ENCODE results near the gene TRIM68. TPM values are rescaled to one million over a fixed set of nuclear protein-coding genes. Genes with fewer than 3 reads are reported as not detected.
A peak's percentile ranks its signal among the peaks of the same experiment; 100 is the strongest.

The TRIM68 gene, protein sequence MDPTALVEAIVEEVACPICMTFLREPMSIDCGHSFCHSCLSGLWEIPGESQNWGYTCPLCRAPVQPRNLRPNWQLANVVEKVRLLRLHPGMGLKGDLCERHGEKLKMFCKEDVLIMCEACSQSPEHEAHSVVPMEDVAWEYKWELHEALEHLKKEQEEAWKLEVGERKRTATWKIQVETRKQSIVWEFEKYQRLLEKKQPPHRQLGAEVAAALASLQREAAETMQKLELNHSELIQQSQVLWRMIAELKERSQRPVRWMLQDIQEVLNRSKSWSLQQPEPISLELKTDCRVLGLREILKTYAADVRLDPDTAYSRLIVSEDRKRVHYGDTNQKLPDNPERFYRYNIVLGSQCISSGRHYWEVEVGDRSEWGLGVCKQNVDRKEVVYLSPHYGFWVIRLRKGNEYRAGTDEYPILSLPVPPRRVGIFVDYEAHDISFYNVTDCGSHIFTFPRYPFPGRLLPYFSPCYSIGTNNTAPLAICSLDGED
- 6.1 and 7.0 TPM in 2 replicates for total RNA-seq (2012; rRNA removed)

- Histone ChIP-seq H3K9me3 (replicated peaks; ENCODE audit: low read length) (no peaks in the 10 kb centered on the region), H3K36me3 (ENCODE audit: insufficient read depth, low read length) (peaks cover 11% of the 10 kb centered on the region), H3K4me2 (ENCODE audit: low read length) (peak within 1 kb of the TSS; percentile 75), H3K4me3 (ENCODE audit: low read length) (peak within 1 kb of the TSS; percentile 81), H3K9ac (ENCODE audit: low read depth, low read length) (peak within 1 kb of the TSS; percentile 92), H3K4me1 (ENCODE audit: control insufficient read depth, insufficient read depth, low read length) (peaks cover 14% of the 10 kb centered on the region), H3K27me3 (ENCODE audit: control insufficient read depth, insufficient read depth, low read length) (no peaks in the 10 kb centered on the region)
Measured at GRCh38 chr11:4607781-4608666, at the start of gene TRIM68. Gene TRIM68, minus strand, starts transcription at chr11:4608231. Its CDS starts 2,727 bp downstream, at chr11:4605504.

- Histone ChIP-seq H3K9ac (ENCODE audit: low read depth, low read length) (no peak overlapping the region), H3K4me1 (ENCODE audit: control insufficient read depth, insufficient read depth, low read length) (no peaks in the 10 kb centered on the region), H3K36me3 (ENCODE audit: insufficient read depth, low read length) (no peaks in the 10 kb centered on the region), H3K9me3 (replicated peaks; ENCODE audit: low read length) (no peaks in the 10 kb centered on the region), H3K4me2 (ENCODE audit: low read length) (no peak overlapping the region), H3K27me3 (ENCODE audit: control insufficient read depth, insufficient read depth, low read length) (no peaks in the 10 kb centered on the region), H3K4me3 (ENCODE audit: low read length) (no peak overlapping the region)
Measured at GRCh38 chr11:4654635-4655369, 46.8 kb upstream of the TRIM68 start.

DNA sequence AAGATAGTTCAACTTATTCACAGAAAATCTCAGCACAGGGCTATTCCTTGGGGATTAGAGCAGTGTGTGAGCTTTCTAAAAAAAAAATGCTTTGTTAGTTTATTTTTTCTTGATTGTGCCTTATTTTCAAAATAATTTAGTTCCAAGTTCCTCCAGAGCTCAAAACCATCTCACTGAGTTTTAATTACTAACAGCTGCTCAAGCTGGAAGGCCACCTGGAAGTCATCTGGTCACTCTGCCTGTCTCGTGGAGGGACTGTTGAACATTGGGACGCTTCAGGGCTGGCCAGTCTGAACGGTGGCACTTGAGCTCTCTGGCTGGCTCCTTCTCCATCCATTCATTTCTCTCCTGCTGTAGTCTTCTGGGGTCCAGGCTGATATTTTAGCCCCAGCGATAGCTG, 39.7 kb upstream of the TRIM68 start:
- H3K27me3 ChIP-seq (ENCODE audit: control insufficient read depth, insufficient read depth, low read length) = peaks cover 10% of the 10 kb centered on the region
- H3K4me2 ChIP-seq (ENCODE audit: low read length) = no peak overlapping the region
- H3K9ac ChIP-seq (ENCODE audit: low read depth, low read length) = no peak overlapping the region
- no peaks in the 10 kb centered on the region for H3K4me1 ChIP-seq (ENCODE audit: control insufficient read depth, insufficient read depth, low read length)
- H3K9me3 ChIP-seq (replicated peaks; ENCODE audit: low read length) = no peaks in the 10 kb centered on the region
- no peaks in the 10 kb centered on the region for H3K36me3 ChIP-seq (ENCODE audit: insufficient read depth, low read length)
- H3K4me3 ChIP-seq (ENCODE audit: low read length) = no peak overlapping the region

DNA sequence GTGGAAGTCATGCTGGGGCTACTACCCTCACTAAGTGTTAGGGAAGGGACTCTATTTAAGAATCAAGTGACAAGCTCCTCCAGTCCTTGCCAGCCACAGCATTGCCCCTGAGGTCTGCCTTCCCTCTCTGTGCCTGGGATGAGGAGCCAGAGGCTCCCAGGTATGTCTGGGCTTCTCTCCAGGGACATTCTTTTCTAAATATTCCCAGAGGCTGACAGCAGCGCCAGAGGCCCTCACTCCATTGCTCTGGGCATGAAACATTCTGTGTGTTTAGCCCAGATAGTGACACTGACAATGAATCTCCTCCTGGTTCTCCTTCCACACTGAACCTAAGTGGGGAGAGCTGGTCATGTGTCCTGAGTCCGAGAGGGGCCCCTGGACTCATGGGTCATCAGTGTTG, 37.9 kb upstream of the TRIM68 start:
- H3K4me1 ChIP-seq (ENCODE audit: control insufficient read depth, insufficient read depth, low read length) = no peaks in the 10 kb centered on the region
- H3K4me3 ChIP-seq (ENCODE audit: low read length) = no peak overlapping the region
- H3K4me2 ChIP-seq (ENCODE audit: low read length) = no peak overlapping the region
- H3K27me3 ChIP-seq (ENCODE audit: control insufficient read depth, insufficient read depth, low read length) = peaks cover 10% of the 10 kb centered on the region
- no peak overlapping the region for H3K9ac ChIP-seq (ENCODE audit: low read depth, low read length)
- H3K9me3 ChIP-seq (replicated peaks; ENCODE audit: low read length) = no peaks in the 10 kb centered on the region
- no peaks in the 10 kb centered on the region for H3K36me3 ChIP-seq (ENCODE audit: insufficient read depth, low read length)

- H3K4me1 ChIP-seq (ENCODE audit: control insufficient read depth, insufficient read depth, low read length) = no peaks in the 10 kb centered on the region
- H3K9me3 ChIP-seq (replicated peaks; ENCODE audit: low read length) = no peaks in the 10 kb centered on the region
- no peak overlapping the region for H3K4me3 ChIP-seq (ENCODE audit: low read length)
- H3K36me3 ChIP-seq (ENCODE audit: insufficient read depth, low read length) = no peaks in the 10 kb centered on the region
- no peak overlapping the region for H3K9ac ChIP-seq (ENCODE audit: low read depth, low read length)
- H3K27me3 ChIP-seq (ENCODE audit: control insufficient read depth, insufficient read depth, low read length) = peaks cover 10% of the 10 kb centered on the region
- no peak overlapping the region for H3K4me2 ChIP-seq (ENCODE audit: low read length)
Measured at GRCh38 chr11:4644233-4644632, 36.2 kb upstream of the TRIM68 start.

GRCh38 chr11:4643682-4644081, 35.7 kb upstream of the TRIM68 start, which contains the start of gene OR51E1:
Gene OR51E1, plus strand, starts transcription at chr11:4643982. Its CDS starts 8,545 bp downstream, at chr11:4652527.
- Histone ChIP-seq H3K4me2 (ENCODE audit: low read length) (no peak within 1 kb of the TSS), H3K4me1 (ENCODE audit: control insufficient read depth, insufficient read depth, low read length) (no peaks in the 10 kb centered on the region), H3K27me3 (ENCODE audit: control insufficient read depth, insufficient read depth, low read length) (peaks cover 10% of the 10 kb centered on the region), H3K9ac (ENCODE audit: low read depth, low read length) (no peak within 1 kb of the TSS), H3K36me3 (ENCODE audit: insufficient read depth, low read length) (no peaks in the 10 kb centered on the region), H3K4me3 (ENCODE audit: low read length) (no peak within 1 kb of the TSS), H3K9me3 (replicated peaks; ENCODE audit: low read length) (no peaks in the 10 kb centered on the region)

- no peaks in the 10 kb centered on the region for H3K36me3 ChIP-seq (ENCODE audit: insufficient read depth, low read length)
- peaks cover 15% of the 10 kb centered on the region for H3K27me3 ChIP-seq (ENCODE audit: control insufficient read depth, insufficient read depth, low read length)
- no peak overlapping the region for H3K4me3 ChIP-seq (ENCODE audit: low read length)
- H3K9ac ChIP-seq (ENCODE audit: low read depth, low read length) = no peak overlapping the region
- H3K9me3 ChIP-seq (replicated peaks; ENCODE audit: low read length) = no peaks in the 10 kb centered on the region
- H3K4me1 ChIP-seq (ENCODE audit: control insufficient read depth, insufficient read depth, low read length) = no peaks in the 10 kb centered on the region
- H3K4me2 ChIP-seq (ENCODE audit: low read length) = no peak overlapping the region
Measured at GRCh38 chr11:4643076-4643475, 35.0 kb upstream of the TRIM68 start.

- no peak overlapping the region for H3K4me3 ChIP-seq (ENCODE audit: low read length)
- H3K9ac ChIP-seq (ENCODE audit: low read depth, low read length) = no peak overlapping the region
Measured at GRCh38 chr11:4642043-4642442, 34.0 kb upstream of the TRIM68 start.

GRCh38 chr11:4641501-4641900, 33.5 kb upstream of the TRIM68 start:
- Histone ChIP-seq H3K9ac (ENCODE audit: low read depth, low read length) (no peak overlapping the region), H3K36me3 (ENCODE audit: insufficient read depth, low read length) (no peaks in the 10 kb centered on the region), H3K27me3 (ENCODE audit: control insufficient read depth, insufficient read depth, low read length) (peaks cover 24% of the 10 kb centered on the region), H3K9me3 (replicated peaks; ENCODE audit: low read length) (no peaks in the 10 kb centered on the region), H3K4me1 (ENCODE audit: control insufficient read depth, insufficient read depth, low read length) (peaks cover 2% of the 10 kb centered on the region), H3K4me3 (ENCODE audit: low read length) (no peak overlapping the region), H3K4me2 (ENCODE audit: low read length) (no peak overlapping the region)

More at GRCh38 chr11:4642043-4642442, 34.0 kb upstream of the TRIM68 start:
- no peaks in the 10 kb centered on the region for H3K36me3 ChIP-seq (ENCODE audit: insufficient read depth, low read length)
- no peak overlapping the region for H3K4me2 ChIP-seq (ENCODE audit: low read length)
- no peaks in the 10 kb centered on the region for H3K9me3 ChIP-seq (replicated peaks; ENCODE audit: low read length)
- peaks cover 1% of the 10 kb centered on the region for H3K4me1 ChIP-seq (ENCODE audit: control insufficient read depth, insufficient read depth, low read length)
- peaks cover 23% of the 10 kb centered on the region for H3K27me3 ChIP-seq (ENCODE audit: control insufficient read depth, insufficient read depth, low read length)

DNA sequence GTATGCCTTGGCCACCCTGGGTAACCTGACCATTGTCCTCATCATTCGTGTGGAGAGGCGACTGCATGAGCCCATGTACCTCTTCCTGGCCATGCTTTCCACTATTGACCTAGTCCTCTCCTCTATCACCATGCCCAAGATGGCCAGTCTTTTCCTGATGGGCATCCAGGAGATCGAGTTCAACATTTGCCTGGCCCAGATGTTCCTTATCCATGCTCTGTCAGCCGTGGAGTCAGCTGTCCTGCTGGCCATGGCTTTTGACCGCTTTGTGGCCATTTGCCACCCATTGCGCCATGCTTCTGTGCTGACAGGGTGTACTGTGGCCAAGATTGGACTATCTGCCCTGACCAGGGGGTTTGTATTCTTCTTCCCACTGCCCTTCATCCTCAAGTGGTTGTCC, 31.9 kb upstream of the TRIM68 start:
- Histone ChIP-seq H3K27me3 (ENCODE audit: control insufficient read depth, insufficient read depth, low read length) (peaks cover 32% of the 10 kb centered on the region), H3K9me3 (replicated peaks; ENCODE audit: low read length) (no peaks in the 10 kb centered on the region), H3K4me2 (ENCODE audit: low read length) (no peak overlapping the region), H3K4me1 (ENCODE audit: control insufficient read depth, insufficient read depth, low read length) (peaks cover 2% of the 10 kb centered on the region), H3K9ac (ENCODE audit: low read depth, low read length) (no peak overlapping the region), H3K36me3 (ENCODE audit: insufficient read depth, low read length) (no peaks in the 10 kb centered on the region), H3K4me3 (ENCODE audit: low read length) (no peak overlapping the region)

- no peak overlapping the region for H3K9ac ChIP-seq (ENCODE audit: low read depth, low read length)
- H3K4me3 ChIP-seq (ENCODE audit: low read length) = no peak overlapping the region
- no peaks in the 10 kb centered on the region for H3K36me3 ChIP-seq (ENCODE audit: insufficient read depth, low read length)
- no peaks in the 10 kb centered on the region for H3K9me3 ChIP-seq (replicated peaks; ENCODE audit: low read length)
- H3K27me3 ChIP-seq (ENCODE audit: control insufficient read depth, insufficient read depth, low read length) = peaks cover 26% of the 10 kb centered on the region
- H3K4me1 ChIP-seq (ENCODE audit: control insufficient read depth, insufficient read depth, low read length) = peaks cover 2% of the 10 kb centered on the region
- H3K4me2 ChIP-seq (ENCODE audit: low read length) = no peak overlapping the region
Measured at GRCh38 chr11:4637662-4638047, 29.6 kb upstream of the TRIM68 start.

Measured in skeletal muscle satellite cell (primary cell).